ENCODE data around the gene DCLK2.

DNA sequence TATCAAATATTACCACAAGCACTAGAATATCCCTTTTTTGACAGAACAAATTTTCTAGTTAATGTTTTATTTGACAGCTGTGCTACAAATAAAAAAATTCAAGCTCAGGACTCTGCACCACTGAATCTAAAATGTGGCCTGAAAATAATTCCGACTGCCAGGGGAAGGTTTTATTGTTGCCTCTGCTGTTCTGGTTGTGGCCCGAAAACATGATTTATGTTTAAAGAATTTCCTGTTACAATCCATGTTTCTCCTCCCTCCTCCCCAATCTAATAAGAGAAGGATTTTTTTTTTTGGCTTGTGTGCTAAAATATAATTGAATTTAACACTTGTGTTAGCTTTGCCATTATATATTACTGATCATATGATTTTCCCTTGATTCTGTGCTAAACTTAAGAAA is 227.8 kb downstream of the DCLK2 start:
- TF ChIP-seq NFRKB (IDR thresholded peaks at IDR 0.05) (no peak), SUZ12 (IDR thresholded peaks at IDR 0.05) (no peak), SP1 (IDR thresholded peaks at IDR 0.05) (no peak), CTBP1 (IDR thresholded peaks at IDR 0.05; ENCODE audit: borderline replicate concordance) (no peak), LEF1 (IDR thresholded peaks at IDR 0.05; ENCODE audit: borderline replicate concordance) (no peak), BHLHE40 (IDR thresholded peaks at IDR 0.05; ENCODE audit: borderline replicate concordance) (no peak), HDGF (IDR thresholded peaks at IDR 0.05; ENCODE audit: borderline replicate concordance) (no peak), L3MBTL2 (conservative IDR thresholded peaks at IDR 0.05) (no peak), TARDBP (IDR thresholded peaks at IDR 0.05) (no peak), ELF4 (IDR thresholded peaks at IDR 0.05) (no peak), ZNF384 (IDR thresholded peaks at IDR 0.05) (no peak), FOXA1 (IDR thresholded peaks at IDR 0.05) (no peak)
- TF ChIP-seq, protein P1, sequence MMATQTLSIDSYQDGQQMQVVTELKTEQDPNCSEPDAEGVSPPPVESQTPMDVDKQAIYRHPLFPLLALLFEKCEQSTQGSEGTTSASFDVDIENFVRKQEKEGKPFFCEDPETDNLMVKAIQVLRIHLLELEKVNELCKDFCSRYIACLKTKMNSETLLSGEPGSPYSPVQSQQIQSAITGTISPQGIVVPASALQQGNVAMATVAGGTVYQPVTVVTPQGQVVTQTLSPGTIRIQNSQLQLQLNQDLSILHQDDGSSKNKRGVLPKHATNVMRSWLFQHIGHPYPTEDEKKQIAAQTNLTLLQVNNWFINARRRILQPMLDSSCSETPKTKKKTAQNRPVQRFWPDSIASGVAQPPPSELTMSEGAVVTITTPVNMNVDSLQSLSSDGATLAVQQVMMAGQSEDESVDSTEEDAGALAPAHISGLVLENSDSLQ (IDR thresholded peaks at IDR 0.05), result peak; percentile 36; the same call in 1 of the 2 replicates

Measured in HEK293T (cell line).